HFFc6 (cell line): ENCODE measurements around the gene PSORS1C1. TPM values are rescaled to one million over a fixed set of nuclear protein-coding genes. Genes with fewer than 3 reads are reported as not detected.
A peak's percentile ranks its signal among the peaks of the same experiment; 100 is the strongest.

Experiments used
- DNase-seq: peaks from one replicate; pipeline ENCODE4 v3.0.0-alpha.2; 2018
- H3K27ac Mint-ChIP-seq: 2 replicates; pipeline ENCODE4 v1.8.0; 2020; ENCODE audit warnings: mild to moderate bottlenecking, mixed read lengths
- H3K27me3 Mint-ChIP-seq: 2 replicates; pipeline ENCODE4 v1.8.0; 2021; ENCODE audit warnings: mild to moderate bottlenecking, moderate library complexity, mixed read lengths; ENCODE audit not compliant: insufficient read depth
- H3K36me3 Mint-ChIP-seq: 2 replicates; pipeline ENCODE4 v1.8.0; 2021; ENCODE audit warnings: low read depth, mixed read lengths
- H3K4me1 Mint-ChIP-seq: 2 replicates; pipeline ENCODE4 v1.8.0; 2020; ENCODE audit warnings: low read depth, mixed read lengths
- H3K4me3 Mint-ChIP-seq: 2 replicates; pipeline ENCODE4 v1.8.0; 2020; ENCODE audit warnings: mild to moderate bottlenecking, moderate library complexity, mixed read lengths
- H3K9me3 Mint-ChIP-seq: 2 replicates; pipeline ENCODE4 v1.8.0; 2020; ENCODE audit warnings: mild to moderate bottlenecking, mixed read lengths
- total RNA-seq, 6 experiments: library from RNA; stranded (reverse); fragmentation: NEBNext Ultra II Directional; extraction: Animal tissue kit (Norgen Biotek cat#: 25700); gene quantifications; 2 replicates in 1 of 6; 3 replicates in 5 of 6; pipeline ENCODE4 v1.2.3, GENCODE V29; 2021
- TF ChIP-seq, protein P1 (sequence below): fragments of 200-600 bp; sonication (generic); IDR thresholded peaks from 2 replicates; pipeline ENCODE4 v1.5.0; 2021; ENCODE audit warnings: antibody characterized with exemption, mild to moderate bottlenecking

PSORS1C1 gene
- total RNA-seq, 6 experiments from 2014 or later: 2.1 to 4.4 (median 3.5) TPM

DNA sequence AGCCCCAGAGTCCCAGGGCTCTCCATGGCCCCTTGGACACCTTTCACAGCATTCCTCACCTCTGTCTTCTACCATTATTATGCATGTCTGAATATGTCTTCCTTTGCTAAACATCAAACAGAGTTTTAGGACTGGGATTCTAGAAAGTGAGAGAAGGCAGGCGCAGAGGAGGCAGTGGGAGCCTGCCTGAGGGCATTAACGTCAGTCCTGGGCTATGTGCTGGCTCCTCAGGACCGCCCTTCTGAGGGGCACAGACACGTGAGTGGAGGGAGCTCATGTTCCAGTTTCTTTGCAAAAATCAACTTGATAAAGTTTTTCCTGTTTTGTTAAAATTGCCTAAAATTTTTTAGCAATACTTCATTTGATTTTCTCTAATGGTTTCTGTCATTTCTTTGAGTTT lies 40.2 kb upstream of the PSORS1C1 start:
- H3K4me1 Mint-ChIP-seq: peaks cover 46% of the 10 kb centered on the region
- H3K36me3 Mint-ChIP-seq: no peaks in the 10 kb centered on the region
- peaks cover 2% of the 10 kb centered on the region; the same call in 1 of the 2 replicates for H3K27me3 Mint-ChIP-seq
- no peak overlapping the region for H3K27ac Mint-ChIP-seq
- no peak for DNase-seq
- H3K4me3 Mint-ChIP-seq: no peak overlapping the region
- H3K9me3 Mint-ChIP-seq: no peaks in the 10 kb centered on the region
- TF ChIP-seq, protein P1, sequence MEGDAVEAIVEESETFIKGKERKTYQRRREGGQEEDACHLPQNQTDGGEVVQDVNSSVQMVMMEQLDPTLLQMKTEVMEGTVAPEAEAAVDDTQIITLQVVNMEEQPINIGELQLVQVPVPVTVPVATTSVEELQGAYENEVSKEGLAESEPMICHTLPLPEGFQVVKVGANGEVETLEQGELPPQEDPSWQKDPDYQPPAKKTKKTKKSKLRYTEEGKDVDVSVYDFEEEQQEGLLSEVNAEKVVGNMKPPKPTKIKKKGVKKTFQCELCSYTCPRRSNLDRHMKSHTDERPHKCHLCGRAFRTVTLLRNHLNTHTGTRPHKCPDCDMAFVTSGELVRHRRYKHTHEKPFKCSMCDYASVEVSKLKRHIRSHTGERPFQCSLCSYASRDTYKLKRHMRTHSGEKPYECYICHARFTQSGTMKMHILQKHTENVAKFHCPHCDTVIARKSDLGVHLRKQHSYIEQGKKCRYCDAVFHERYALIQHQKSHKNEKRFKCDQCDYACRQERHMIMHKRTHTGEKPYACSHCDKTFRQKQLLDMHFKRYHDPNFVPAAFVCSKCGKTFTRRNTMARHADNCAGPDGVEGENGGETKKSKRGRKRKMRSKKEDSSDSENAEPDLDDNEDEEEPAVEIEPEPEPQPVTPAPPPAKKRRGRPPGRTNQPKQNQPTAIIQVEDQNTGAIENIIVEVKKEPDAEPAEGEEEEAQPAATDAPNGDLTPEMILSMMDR: no peak

DNA sequence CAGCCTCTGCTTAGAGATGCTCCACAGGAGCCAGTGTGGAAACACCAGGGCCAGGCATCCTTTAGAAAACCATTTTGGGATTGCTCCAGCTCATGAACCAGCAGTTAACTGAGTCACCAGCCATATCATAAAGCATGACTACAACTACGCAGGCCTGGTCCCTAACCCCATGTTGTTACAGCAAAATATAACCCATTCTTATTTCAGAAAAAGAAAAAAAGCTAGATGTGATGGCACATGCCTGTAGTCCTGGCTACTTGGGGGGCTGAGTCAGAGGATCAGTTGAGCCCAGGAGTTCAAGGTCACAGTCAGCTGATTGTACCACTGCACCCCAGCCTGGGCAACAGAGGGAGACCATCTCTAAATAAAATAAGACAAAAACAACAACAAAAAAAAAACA lies 39.1 kb upstream of the PSORS1C1 start:
- peaks cover 50% of the 10 kb centered on the region for H3K4me1 Mint-ChIP-seq
- peaks cover 2% of the 10 kb centered on the region; the same call in 1 of the 2 replicates for H3K27me3 Mint-ChIP-seq
- H3K27ac Mint-ChIP-seq: peak overlapping the region; percentile 83
- peak; percentile 80 for DNase-seq
- H3K4me3 Mint-ChIP-seq: no peak overlapping the region
- no peaks in the 10 kb centered on the region for H3K9me3 Mint-ChIP-seq
- TF ChIP-seq, protein P1: no peak
- H3K36me3 Mint-ChIP-seq: no peaks in the 10 kb centered on the region

DNA sequence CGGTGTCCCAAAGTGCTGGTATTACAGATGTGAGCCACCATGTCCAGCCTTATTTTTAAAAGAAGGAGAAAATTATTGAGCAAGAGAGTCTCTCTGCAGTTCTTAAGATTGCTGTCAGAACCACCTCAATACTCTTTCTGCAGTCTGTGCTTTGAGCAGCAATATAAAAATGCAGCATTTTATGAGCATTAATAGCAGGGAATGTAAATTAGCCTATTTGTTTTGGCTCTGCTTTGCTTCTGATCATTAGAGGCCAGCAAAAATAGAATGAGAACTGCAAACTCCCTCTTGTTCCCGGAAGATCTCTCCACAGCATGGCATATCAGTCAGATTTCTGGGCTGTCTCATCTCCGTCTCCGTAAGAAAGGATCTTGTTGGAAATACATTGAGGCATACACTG lies 38.0 kb upstream of the PSORS1C1 start:
- H3K27me3 Mint-ChIP-seq: peaks cover 2% of the 10 kb centered on the region
- H3K4me1 Mint-ChIP-seq: peaks cover 45% of the 10 kb centered on the region
- H3K36me3 Mint-ChIP-seq: no peaks in the 10 kb centered on the region
- H3K27ac Mint-ChIP-seq: 0 out of 2 replicates have a peak overlapping the region, but pooled peaks have one; percentile 19
- no peaks in the 10 kb centered on the region for H3K9me3 Mint-ChIP-seq
- no peak overlapping the region for H3K4me3 Mint-ChIP-seq
- DNase-seq: no peak
- TF ChIP-seq, protein P1: no peak

DNA sequence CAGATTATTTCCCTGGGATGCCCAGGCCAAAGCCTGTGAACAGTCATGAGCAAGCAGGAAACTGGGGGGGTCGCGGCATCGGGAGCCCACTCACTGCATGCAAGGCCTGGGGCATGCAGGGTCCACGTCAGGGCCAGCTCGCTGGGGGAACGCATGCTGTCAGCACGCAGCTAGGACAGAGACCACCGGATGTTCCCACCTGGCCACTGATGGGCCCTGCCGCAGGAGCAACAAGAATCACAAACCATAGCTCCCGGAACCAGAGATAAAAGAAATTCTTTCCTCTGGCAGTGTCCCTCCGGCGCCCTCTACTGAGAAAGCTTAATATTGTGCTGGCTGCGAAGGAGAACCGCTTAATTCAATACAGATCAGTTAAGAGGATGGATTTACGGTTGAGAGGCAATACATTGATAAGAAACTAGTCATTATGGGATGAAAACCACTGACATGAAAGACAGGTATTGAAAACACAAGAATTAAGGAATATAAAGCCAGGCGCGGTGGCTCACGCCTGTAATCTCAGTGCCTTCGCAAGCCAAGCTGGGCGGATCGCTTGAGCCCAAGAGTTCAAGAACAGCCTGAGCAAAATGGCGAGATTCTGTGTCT lies 34.8 kb upstream of the PSORS1C1 start:
- DNase-seq: peak; percentile 59
- H3K27me3 Mint-ChIP-seq: peaks cover 2% of the 10 kb centered on the region
- peaks cover 37% of the 10 kb centered on the region for H3K4me1 Mint-ChIP-seq
- TF ChIP-seq, protein P1: peak; percentile 82
- no peaks in the 10 kb centered on the region for H3K9me3 Mint-ChIP-seq
- H3K4me3 Mint-ChIP-seq: peak overlapping the region; percentile 32; the same call in 1 of the 2 replicates
- H3K27ac Mint-ChIP-seq: no peak overlapping the region
- H3K36me3 Mint-ChIP-seq: no peaks in the 10 kb centered on the region

DNA sequence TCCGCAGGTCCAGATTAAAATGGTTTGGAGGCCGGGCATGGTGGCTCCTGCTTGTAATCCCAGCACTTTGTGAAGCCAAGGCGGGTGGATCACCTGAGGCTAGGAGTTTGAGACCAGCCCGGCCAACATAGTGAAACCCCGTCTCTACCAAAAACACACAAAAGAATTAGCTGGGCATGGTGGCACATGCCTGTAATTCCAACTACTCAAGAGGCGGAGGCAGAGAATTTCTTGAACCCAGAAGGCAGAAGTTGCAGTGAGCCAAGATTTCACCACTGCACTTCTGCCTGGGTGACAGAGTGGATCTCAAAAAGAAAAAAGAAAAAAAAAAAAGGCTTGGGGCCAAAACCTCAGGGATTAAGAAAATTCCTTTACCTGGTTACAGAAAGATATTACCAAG lies 32.7 kb upstream of the PSORS1C1 start:
- H3K4me1 Mint-ChIP-seq: peaks cover 43% of the 10 kb centered on the region
- DNase-seq: no peak
- H3K4me3 Mint-ChIP-seq: no peak overlapping the region
- H3K27ac Mint-ChIP-seq: no peak overlapping the region
- TF ChIP-seq, protein P1: no peak
- no peaks in the 10 kb centered on the region for H3K9me3 Mint-ChIP-seq
- peaks cover 2% of the 10 kb centered on the region; the same call in 1 of the 2 replicates for H3K27me3 Mint-ChIP-seq
- no peaks in the 10 kb centered on the region for H3K36me3 Mint-ChIP-seq
